PC-9 (cell line): ENCODE data around the gene PRCP.

Experiments
- EZH2 ChIP-seq: fragments of 200-600 bp; sonication (generic); IDR thresholded peaks from 2 replicates; pipeline ENCODE4 v1.8.0; 2017; ENCODE audit warnings: antibody characterized with exemption, low read depth
- TF ChIP-seq, protein P1 (sequence below): fragments of 200-600 bp; sonication (generic); conservative IDR thresholded peaks from 2 replicates; pipeline ENCODE4 v1.6.1; 2017; ENCODE audit warnings: mixed run types, antibody characterized with exemption, mild to moderate bottlenecking, moderate library complexity

DNA sequence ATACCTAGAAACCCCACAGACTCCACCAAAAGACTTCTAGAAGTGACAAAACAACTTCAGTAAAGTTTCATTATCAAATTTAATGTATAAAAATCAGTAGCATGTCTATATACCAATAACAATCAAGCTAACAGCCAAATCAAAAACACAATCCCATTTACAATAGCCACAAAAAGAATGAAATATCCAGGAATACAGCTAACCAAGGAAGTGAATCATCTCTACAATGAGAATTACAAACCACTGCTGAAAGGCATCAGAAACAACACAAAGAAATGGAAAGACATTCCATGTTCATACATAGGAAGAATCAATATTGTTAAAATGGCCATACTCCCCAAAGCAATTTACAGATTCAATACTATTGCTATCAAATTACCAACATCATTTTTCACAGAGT, 46.0 kb downstream of the PRCP start:
- TF ChIP-seq, protein P1, sequence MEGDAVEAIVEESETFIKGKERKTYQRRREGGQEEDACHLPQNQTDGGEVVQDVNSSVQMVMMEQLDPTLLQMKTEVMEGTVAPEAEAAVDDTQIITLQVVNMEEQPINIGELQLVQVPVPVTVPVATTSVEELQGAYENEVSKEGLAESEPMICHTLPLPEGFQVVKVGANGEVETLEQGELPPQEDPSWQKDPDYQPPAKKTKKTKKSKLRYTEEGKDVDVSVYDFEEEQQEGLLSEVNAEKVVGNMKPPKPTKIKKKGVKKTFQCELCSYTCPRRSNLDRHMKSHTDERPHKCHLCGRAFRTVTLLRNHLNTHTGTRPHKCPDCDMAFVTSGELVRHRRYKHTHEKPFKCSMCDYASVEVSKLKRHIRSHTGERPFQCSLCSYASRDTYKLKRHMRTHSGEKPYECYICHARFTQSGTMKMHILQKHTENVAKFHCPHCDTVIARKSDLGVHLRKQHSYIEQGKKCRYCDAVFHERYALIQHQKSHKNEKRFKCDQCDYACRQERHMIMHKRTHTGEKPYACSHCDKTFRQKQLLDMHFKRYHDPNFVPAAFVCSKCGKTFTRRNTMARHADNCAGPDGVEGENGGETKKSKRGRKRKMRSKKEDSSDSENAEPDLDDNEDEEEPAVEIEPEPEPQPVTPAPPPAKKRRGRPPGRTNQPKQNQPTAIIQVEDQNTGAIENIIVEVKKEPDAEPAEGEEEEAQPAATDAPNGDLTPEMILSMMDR = no peak
- no peak for TF ChIP-seq EZH2
